ENCODE results near the gene HIC2. TPM values are rescaled to one million over a fixed set of nuclear protein-coding genes. Genes with fewer than 3 reads are reported as not detected.
"Not testable (repeated sequence)": the region's sequence is repeated elsewhere in the genome, so short reads cannot be mapped to it uniquely, and the experiment has no call there.

The HIC2 gene, protein sequence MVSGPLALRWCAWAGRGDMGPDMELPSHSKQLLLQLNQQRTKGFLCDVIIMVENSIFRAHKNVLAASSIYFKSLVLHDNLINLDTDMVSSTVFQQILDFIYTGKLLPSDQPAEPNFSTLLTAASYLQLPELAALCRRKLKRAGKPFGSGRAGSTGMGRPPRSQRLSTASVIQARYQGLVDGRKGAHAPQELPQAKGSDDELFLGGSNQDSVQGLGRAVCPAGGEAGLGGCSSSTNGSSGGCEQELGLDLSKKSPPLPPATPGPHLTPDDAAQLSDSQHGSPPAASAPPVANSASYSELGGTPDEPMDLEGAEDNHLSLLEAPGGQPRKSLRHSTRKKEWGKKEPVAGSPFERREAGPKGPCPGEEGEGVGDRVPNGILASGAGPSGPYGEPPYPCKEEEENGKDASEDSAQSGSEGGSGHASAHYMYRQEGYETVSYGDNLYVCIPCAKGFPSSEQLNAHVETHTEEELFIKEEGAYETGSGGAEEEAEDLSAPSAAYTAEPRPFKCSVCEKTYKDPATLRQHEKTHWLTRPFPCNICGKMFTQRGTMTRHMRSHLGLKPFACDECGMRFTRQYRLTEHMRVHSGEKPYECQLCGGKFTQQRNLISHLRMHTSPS
- 3.9 and 4.4 TPM in 2 replicates for total RNA-seq

GRCh38 chr22:21417227-21417746 is at the start of gene HIC2:
Gene HIC2, plus strand, starts transcription at chr22:21417371. Its CDS starts 25,461 bp downstream, at chr22:21442832.
- not testable (repeated sequence) for DNase-seq

DNA sequence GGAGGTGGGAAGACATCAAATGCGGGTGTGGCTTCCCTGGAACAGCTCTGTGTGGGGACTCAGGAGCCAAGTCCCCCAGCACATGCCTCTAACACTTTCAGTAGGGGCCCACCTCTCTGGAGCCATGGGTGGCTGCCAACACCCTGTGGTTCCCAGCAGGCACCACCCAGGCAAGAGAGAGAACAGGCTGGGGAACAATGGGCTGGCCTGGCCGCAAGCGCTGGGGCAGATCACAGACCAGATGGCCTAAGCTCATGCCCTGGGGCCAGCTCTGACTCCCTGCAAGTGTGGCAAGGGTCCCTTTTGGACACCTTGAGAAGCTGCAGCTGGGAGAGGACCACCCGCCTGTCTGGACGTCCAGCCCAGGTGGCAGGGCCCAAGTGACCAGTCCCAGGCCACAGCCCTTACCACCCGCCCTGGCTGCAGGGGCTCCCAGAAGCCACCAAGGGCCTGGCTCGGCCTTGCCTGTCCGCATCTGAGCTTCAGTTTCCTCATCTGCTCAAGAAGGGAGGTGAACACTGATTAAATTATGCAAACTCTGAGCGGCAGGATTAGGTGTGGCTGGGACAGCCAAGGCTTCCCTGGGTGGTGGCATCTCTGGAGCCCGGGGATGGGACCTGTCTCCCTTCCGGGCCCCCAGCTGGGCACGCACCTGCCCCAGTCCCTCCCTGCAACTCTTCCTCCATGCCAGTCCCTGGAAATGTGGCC is 48.4 kb upstream of the HIC2 start:
- not testable (repeated sequence) for DNase-seq

DNA sequence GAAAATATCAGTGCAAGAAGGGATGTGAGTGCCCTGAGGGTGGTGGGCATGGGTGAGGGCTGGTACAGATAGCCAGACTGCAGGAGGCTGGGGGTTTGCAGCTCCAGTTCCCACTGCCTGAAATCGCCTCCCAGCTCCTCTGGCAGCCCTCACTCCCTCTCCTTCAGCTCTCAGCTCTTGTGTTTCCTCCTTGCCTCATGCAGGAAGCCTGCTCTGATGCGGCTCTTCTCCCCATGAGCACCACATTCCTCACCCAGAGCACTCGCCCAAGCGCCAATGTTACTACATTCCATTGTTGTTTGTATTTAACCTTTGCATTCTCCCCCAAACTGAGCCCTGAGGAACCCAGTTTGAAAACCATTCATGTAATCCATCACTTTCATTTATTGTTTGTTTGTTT is 41.3 kb upstream of the HIC2 start:
- not testable (repeated sequence) for DNase-seq

- DNase-seq: not testable (repeated sequence)
Measured at GRCh38 chr22:21383701-21384467, 33.3 kb upstream of the HIC2 start, which contains the start of gene RIMBP3B. Gene RIMBP3B, plus strand, starts transcription at chr22:21383751. Its CDS starts 108 bp downstream, at chr22:21383859.

GRCh38 chr22:21384468-21385357 is 32.5 kb upstream of the HIC2 start:
- DNase-seq: not testable (repeated sequence)

DNA sequence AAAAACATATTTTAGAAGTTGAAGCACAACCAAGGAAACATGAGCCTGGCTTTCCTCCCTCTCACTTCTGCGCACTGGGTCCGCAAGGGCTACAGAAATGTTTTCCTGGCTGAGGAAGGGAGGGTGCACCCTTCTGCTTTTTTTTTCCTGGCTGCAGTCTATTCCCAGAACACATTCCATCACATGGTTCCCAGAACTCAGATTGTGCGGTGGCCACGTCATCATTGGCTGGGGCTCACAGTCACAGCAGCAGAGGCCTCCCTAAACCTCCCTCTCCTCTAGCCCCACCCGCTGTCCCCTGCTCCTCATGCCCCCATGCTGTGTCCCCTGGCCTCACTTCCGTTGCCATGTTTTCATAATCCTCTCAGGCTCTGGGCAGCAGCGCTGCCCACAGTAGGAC is 27.7 kb upstream of the HIC2 start:
- not testable (repeated sequence) for DNase-seq

DNA sequence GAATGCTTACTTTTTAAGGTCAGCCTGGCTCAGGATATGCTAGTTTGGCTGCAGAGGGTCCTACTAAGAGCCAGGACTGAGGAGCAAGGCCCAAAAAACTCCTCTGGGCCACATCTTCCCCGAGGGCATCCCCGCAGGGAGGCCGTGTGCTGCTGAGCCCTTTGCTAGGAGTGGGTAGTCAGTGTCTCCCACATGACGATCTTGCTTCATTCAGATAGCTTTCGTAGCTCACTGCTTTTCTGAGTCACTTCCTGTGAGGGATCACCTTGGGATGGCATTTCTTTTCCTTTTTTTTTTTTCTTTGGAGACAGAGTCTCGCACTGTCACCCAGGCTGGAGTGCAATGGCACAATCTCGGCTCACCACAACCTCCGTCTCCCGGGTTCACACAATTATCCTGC is 27.2 kb upstream of the HIC2 start:
- DNase-seq: not testable (repeated sequence)

GRCh38 chr22:21394613-21395012 is 22.6 kb upstream of the HIC2 start:
- not testable (repeated sequence) for DNase-seq

GRCh38 chr22:21401197-21401969 is 15.8 kb upstream of the HIC2 start:
- DNase-seq: not testable (repeated sequence)

GRCh38 chr22:21402763-21403314 is 14.3 kb upstream of the HIC2 start:
- not testable (repeated sequence) for DNase-seq

- not testable (repeated sequence) for DNase-seq
Measured at GRCh38 chr22:21407139-21407538, 10.0 kb upstream of the HIC2 start.

- DNase-seq: not testable (repeated sequence)
Measured at GRCh38 chr22:21407792-21408191, 9.4 kb upstream of the HIC2 start.

- not testable (repeated sequence) for DNase-seq
Measured at GRCh38 chr22:21416375-21416774, 796 bp upstream of the HIC2 start.

DNA sequence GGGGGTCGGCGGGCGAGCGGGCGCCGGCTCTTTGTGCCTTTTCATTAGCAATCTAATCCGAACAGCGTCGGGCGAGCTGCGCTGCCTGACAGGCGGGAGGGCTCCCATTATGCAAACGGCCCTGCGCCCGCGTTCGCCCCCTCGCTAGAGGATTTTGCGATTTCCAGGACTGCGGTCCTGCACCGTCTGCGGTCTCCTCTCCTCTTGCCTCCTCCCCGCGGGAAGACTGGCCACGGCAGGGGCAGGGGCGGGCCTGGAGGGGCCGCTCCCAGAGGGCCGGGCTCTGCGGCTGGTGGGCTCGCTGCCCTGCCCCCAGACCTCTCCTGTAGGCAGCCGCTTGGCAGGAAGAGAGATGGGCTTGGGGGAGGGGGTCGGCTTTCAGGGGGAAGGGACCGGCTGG is 682 bp downstream of the HIC2 start:
- not testable (repeated sequence) for DNase-seq

GRCh38 chr22:21418974-21419638 is 1.9 kb downstream of the HIC2 start:
- not testable (repeated sequence) for DNase-seq

DNA sequence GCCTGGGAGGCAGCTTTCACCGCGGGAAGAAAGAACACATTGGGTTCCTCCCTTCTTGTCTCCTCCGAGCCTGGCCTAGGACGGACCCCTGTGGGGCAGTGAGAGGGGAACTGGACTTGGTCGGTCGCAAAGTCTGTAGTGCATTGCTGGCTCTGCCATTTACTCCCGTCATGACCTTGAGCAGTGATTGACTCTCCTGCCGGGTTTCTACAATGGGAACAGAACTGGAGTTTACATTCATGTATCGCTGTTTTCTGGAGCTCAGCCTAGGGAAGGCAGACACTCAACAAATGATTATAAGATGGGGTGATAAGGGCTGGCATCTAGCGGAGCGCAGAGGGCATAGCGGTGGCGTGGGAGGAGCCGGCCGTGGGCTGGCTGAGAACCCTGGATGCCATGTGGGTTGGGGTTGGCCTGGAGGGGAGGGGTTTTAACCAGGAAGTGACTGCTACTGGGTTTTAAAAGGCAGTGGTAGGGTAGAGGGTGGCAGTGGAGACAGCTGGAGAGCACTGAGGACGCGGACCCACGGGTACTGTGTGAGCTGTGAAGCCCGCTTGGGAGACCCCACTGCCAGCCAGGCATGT is 3.1 kb downstream of the HIC2 start:
- DNase-seq: not testable (repeated sequence)

GRCh38 chr22:21424084-21424709 is 7.0 kb downstream of the HIC2 start:
- DNase-seq: not testable (repeated sequence)

All from dermis blood vessel endothelial cell (primary cell).